ENCODE results near the gene ZNF469.
"Not testable (repeated sequence)": the region's sequence is repeated elsewhere in the genome, so short reads cannot be mapped to it uniquely, and the experiment has no call there.

DNA sequence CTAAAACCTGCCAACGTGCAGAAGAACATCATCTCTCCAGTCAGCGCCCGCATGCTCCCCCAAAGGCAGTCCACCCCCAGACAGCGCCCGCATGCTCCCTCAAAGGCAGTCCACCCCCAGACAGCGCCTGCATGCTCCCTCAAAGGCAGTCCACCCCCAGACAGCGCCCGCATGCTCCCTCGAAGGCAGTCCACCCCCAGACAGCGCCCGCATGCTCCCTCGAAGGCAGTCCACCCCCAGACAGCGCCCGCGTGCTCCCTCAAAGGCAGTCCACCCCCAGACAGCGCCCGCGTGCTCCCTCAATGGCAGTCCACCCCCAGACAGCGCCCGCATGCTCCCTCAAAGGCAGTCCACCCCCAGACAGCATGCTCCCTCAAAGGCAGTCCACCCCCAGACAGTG is 22.4 kb upstream of the ZNF469 start:
- not testable (repeated sequence) for TF ChIP-seq POLR2A, CTCF (IDR thresholded peaks at IDR 0.05)

All from heart left ventricle (tissue), 13 donors.